Fibroblast of lung (primary cell): ENCODE results near the gene TOGARAM1. TPM values are rescaled to one million over a fixed set of nuclear protein-coding genes. Genes with fewer than 3 reads are reported as not detected.

Experiments used
- DNase-seq, 2 donors: peaks; one replicate each; pipeline versions ENCODE4 v3.0.0 to v3.0.0-alpha.2; 2010; ENCODE audit warnings: low read depth in 2 of 2
- H2AFZ ChIP-seq: 2 replicates; pipeline ENCODE4 v1.5.1; 2012; ENCODE audit warnings: low read length, control low read depth, inconsistent platforms
- H3K27ac ChIP-seq: 2 replicates; pipeline ENCODE4 v1.5.1; 2011; ENCODE audit warnings: low read length, control low read depth; ENCODE audit not compliant: insufficient read depth
- H3K27me3 ChIP-seq: 2 replicates; pipeline ENCODE4 v1.5.1; 2011; ENCODE audit warnings: mild to moderate bottlenecking, low read length; ENCODE audit not compliant: control insufficient read depth, insufficient read depth
- H3K36me3 ChIP-seq: 2 replicates; pipeline ENCODE4 v1.5.1; 2011; ENCODE audit warnings: low read length; ENCODE audit not compliant: control insufficient read depth, insufficient read depth
- H3K4me1 ChIP-seq: 2 replicates; pipeline ENCODE4 v1.5.1; 2011; ENCODE audit warnings: low read length; ENCODE audit not compliant: control insufficient read depth, insufficient read depth; ENCODE audit errors: extremely low read depth
- H3K4me2 ChIP-seq: 2 replicates; pipeline ENCODE4 v1.5.1; 2011; ENCODE audit warnings: low read length, control low read depth; ENCODE audit not compliant: insufficient read depth; ENCODE audit errors: extremely low read depth
- H3K4me3 ChIP-seq, 4 experiments: fragments of 200-600 bp in 1 of 4; sonication (generic) in 1 of 4; replicated peaks in 1 of 4; 2 replicates each; pipeline ENCODE4 v1.5.1; 2011 to 2016; ENCODE audit warnings: low read length in 4 of 4, low read depth in 3 of 4, mild to moderate bottlenecking in 3 of 4, control low read depth in 2 of 4, inconsistent platforms in 1 of 4, mixed read lengths in 1 of 4; ENCODE audit not compliant: insufficient read depth in 1 of 4; ENCODE audit errors: control extremely low read depth in 1 of 4
- H3K79me2 ChIP-seq: 2 replicates; pipeline ENCODE4 v1.5.1; 2012; ENCODE audit warnings: mild to moderate bottlenecking, low read length, inconsistent platforms; ENCODE audit not compliant: control insufficient read depth, insufficient read depth
- H3K9ac ChIP-seq: 2 replicates; pipeline ENCODE4 v1.5.1; 2011; ENCODE audit warnings: mild to moderate bottlenecking, low read length, control low read depth; ENCODE audit not compliant: insufficient read depth
- H3K9me3 ChIP-seq: 2 replicates; pipeline ENCODE4 v1.5.1; 2012; ENCODE audit warnings: low read depth, low read length; ENCODE audit not compliant: control insufficient read depth, insufficient read depth
- H4K20me1 ChIP-seq: 2 replicates; pipeline ENCODE4 v1.5.1; 2011; ENCODE audit warnings: low read length; ENCODE audit not compliant: control insufficient read depth, insufficient read depth; ENCODE audit errors: extremely low read depth
- EZH2 ChIP-seq: IDR thresholded peaks from 2 replicates; pipeline ENCODE4 v1.5.1; 2012; ENCODE audit warnings: low read length, control low read depth, mild to moderate bottlenecking; ENCODE audit errors: missing control alignments
- polyA plus RNA-seq, 2 donors: library from polyadenylated mRNA; depleted of rRNA in 1 of 2; stranded (reverse) in 1 of 2; unstranded in 1 of 2; fragments of >200 nt; gene quantifications; 2 replicates each; pipeline ENCODE4 v1.2.1, GENCODE V29; 2011 to 2012; ENCODE audit warnings: missing spikeins in 1 of 2
- total RNA-seq: library from RNA; depleted of rRNA; stranded (reverse); fragments of >200 nt; gene quantifications from 2 replicates; pipeline ENCODE4 v1.2.1, GENCODE V29; 2014
- TF ChIP-seq, protein P1 (sequence below), 2 donors: IDR thresholded peaks in 1 of 2; conservative IDR thresholded peaks in 1 of 2; 1 replicate in 1 of 2; 2 replicates in 1 of 2; pipeline ENCODE4 v1.5.1; 2011 to 2012; ENCODE audit warnings: low read length in 2 of 2, control low read depth in 1 of 2, inconsistent platforms in 1 of 2, low read depth in 1 of 2, mild to moderate bottlenecking in 1 of 2

Gene TOGARAM1
- total and polyA plus RNA-seq, 2 donors (not counting 1 experiment from before 2014, with no cell fraction given), result 10.7 to 24.9 TPM

DNA sequence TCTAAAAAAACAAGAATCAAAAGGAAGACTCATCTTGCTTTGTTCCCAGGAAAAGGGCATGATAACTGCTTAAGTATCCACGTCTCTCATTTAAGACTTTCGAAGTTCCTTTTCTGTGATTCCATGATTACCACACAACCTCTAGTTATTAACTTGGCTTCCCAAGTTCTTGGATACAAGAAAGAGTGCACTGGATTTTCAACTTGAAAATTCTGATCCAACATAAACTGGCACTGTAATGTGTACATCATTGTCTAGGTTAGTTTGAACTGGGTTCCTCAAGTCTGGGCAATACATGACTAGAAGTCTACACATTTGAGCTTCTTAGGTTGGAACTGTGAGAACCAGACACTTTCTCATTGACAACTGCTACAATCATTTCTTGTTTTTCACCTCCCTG lies 1.8 kb upstream of the TOGARAM1 start:
- Histone ChIP-seq H4K20me1 (no peaks in the 10 kb centered on the region), H3K79me2 (peaks cover 83% of the 10 kb centered on the region), H3K36me3 (no peaks in the 10 kb centered on the region), H3K4me2 (peak overlapping the region; percentile 91), H3K4me1 (peaks cover 2% of the 10 kb centered on the region), H3K4me3 (peak overlapping the region; percentile 65 to 98 (median 89)), H3K27ac (peak overlapping the region; percentile 44), H3K9ac (no peak overlapping the region), H2AFZ (no peak overlapping the region), H3K27me3 (no peaks in the 10 kb centered on the region), H3K9me3 (no peaks in the 10 kb centered on the region)
- TF ChIP-seq, protein P1, sequence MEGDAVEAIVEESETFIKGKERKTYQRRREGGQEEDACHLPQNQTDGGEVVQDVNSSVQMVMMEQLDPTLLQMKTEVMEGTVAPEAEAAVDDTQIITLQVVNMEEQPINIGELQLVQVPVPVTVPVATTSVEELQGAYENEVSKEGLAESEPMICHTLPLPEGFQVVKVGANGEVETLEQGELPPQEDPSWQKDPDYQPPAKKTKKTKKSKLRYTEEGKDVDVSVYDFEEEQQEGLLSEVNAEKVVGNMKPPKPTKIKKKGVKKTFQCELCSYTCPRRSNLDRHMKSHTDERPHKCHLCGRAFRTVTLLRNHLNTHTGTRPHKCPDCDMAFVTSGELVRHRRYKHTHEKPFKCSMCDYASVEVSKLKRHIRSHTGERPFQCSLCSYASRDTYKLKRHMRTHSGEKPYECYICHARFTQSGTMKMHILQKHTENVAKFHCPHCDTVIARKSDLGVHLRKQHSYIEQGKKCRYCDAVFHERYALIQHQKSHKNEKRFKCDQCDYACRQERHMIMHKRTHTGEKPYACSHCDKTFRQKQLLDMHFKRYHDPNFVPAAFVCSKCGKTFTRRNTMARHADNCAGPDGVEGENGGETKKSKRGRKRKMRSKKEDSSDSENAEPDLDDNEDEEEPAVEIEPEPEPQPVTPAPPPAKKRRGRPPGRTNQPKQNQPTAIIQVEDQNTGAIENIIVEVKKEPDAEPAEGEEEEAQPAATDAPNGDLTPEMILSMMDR (conservative IDR thresholded peaks at IDR 0.05 in 1 of 2, IDR thresholded peaks at IDR 0.05 in 1 of 2; ENCODE audit: low read depth in 1 of 2, low read length in 2 of 2), result no peak
- TF ChIP-seq EZH2, result no peak
- DNase-seq, result peak in 1 of 2 donors; percentile 29

DNA sequence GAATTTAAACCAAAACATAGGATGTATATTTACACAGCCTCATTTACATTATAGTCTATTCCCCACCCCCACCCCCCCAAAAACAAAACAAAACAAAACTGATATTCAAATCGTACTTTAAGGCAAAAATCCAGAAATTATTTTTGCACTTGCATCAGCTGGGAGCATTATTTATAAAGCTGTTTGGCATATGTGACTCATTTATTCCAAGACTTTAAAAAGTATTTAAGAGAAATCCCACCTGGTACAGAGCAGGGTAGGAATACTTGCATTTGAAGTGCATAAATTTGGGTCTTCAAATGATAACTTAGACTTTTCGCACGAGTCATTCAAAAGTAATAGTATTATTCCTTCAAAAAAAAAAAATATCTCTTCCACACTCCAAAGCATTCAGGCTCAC lies 1.3 kb upstream of the TOGARAM1 start:
- peak in 1 of 2 donors; percentile 32 for DNase-seq
- Histone ChIP-seq H3K27ac (peak overlapping the region; percentile 84), H2AFZ (no peak overlapping the region), H3K4me1 (peaks cover 2% of the 10 kb centered on the region), H3K9ac (peak overlapping the region; percentile 61), H3K79me2 (peaks cover 84% of the 10 kb centered on the region), H3K27me3 (no peaks in the 10 kb centered on the region), H3K4me2 (peak overlapping the region; percentile 91), H4K20me1 (no peaks in the 10 kb centered on the region), H3K9me3 (no peaks in the 10 kb centered on the region), H3K36me3 (no peaks in the 10 kb centered on the region), H3K4me3 (peak overlapping the region; percentile 65 to 98 (median 89))
- no peak for TF ChIP-seq EZH2
- TF ChIP-seq, protein P1 (conservative IDR thresholded peaks at IDR 0.05 in 1 of 2, IDR thresholded peaks at IDR 0.05 in 1 of 2; ENCODE audit: low read depth in 1 of 2, low read length in 2 of 2), result no peak

DNA sequence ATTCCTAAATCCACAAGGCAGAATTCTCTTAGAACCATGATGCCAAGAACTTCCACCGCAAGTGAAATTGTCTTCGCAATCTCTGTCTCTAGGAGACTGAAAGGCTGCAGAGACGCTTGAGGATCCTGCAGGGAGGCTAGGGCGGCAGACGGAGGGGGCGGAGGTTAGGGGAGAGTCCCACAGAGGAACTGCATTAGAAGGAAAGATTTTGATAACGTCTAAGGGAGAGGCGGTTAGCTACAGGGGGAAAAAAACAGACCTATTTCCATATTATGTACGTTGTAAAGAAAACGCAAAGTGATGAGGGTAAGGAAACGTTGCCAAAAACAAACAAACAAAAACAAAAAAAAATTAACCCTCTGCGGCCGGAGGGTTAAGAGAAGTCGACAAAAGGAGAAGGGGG lies 838 bp upstream of the TOGARAM1 start:
- H3K4me2 ChIP-seq, result peak overlapping the region; percentile 91
- H3K9me3 ChIP-seq, result no peaks in the 10 kb centered on the region
- no peaks in the 10 kb centered on the region for H3K36me3 ChIP-seq
- peaks cover 2% of the 10 kb centered on the region for H3K4me1 ChIP-seq
- H3K4me3 ChIP-seq, result peak overlapping the region; percentile 65 to 98 (median 89)
- H3K79me2 ChIP-seq, result peaks cover 83% of the 10 kb centered on the region
- peak overlapping the region; percentile 61 for H3K9ac ChIP-seq
- DNase-seq, result peak; percentile 63 to 70
- no peaks in the 10 kb centered on the region for H3K27me3 ChIP-seq
- H2AFZ ChIP-seq, result peak overlapping the region; percentile 86
- no peaks in the 10 kb centered on the region for H4K20me1 ChIP-seq
- peak overlapping the region; percentile 84 for H3K27ac ChIP-seq
- no peak for TF ChIP-seq EZH2
- TF ChIP-seq, protein P1 (conservative IDR thresholded peaks at IDR 0.05 in 1 of 2, IDR thresholded peaks at IDR 0.05 in 1 of 2; ENCODE audit: low read depth in 1 of 2, low read length in 2 of 2), result no peak
